CD4-positive, alpha-beta T cell (primary cell): Measurements from ENCODE around the gene COG3. TPM values are rescaled to one million over a fixed set of nuclear protein-coding genes. Genes with fewer than 3 reads are reported as not detected.

Experiments
- ATAC-seq: fragments of 200-7000 bp; cut with Tn5 transposase; one replicate; pipeline ENCODE4 v1.10.0; 2022; ENCODE audit warnings: mild to moderate bottlenecking; ENCODE audit not compliant: poor library complexity
- CTCF ChIA-PET: fragments of 350-600 bp; sonication (Branson Sonifier 250); formaldehyde crosslinking; loops from one replicate; lab custom pipeline; 2021; ENCODE audit warnings: antibody characterized with exemption, inconsistent platforms; lab: Charles Lee
- POLR2A ChIA-PET: fragments of 350-600 bp; sonication (Branson Sonifier 250); formaldehyde crosslinking; loops from one replicate; lab custom pipeline; 2021; ENCODE audit warnings: antibody characterized with exemption, inconsistent platforms; lab: Charles Lee
- DNase-seq, 14 experiments: peaks; one replicate each; pipeline ENCODE4 v3.0.0-alpha.2; 2013 to 2020; ENCODE audit warnings: mixed read lengths in 2 of 14
- H3K27ac ChIP-seq, 2 donors: one replicate each; pipeline versions ENCODE4 v1.5.1 to v1.7.0; 2013; ENCODE audit warnings: low read length in 2 of 2, low read depth in 1 of 2, mild to moderate bottlenecking in 1 of 2
- H3K27me3 ChIP-seq, 2 experiments: 1 replicate in 1 of 2; 2 replicates in 1 of 2; pipeline versions ENCODE4 v1.6.1 to v1.7.0; 2013; ENCODE audit warnings: low read length in 2 of 2, control low read depth in 1 of 2, mild to moderate bottlenecking in 1 of 2, moderate library complexity in 1 of 2; ENCODE audit not compliant: insufficient read depth in 2 of 2, control insufficient read depth in 1 of 2
- H3K36me3 ChIP-seq: one replicate; pipeline ENCODE4 v1.6.1; 2013; ENCODE audit warnings: low read length, control low read depth; ENCODE audit not compliant: insufficient read depth
- H3K4me1 ChIP-seq: one replicate; pipeline ENCODE4 v1.6.1; 2013; ENCODE audit warnings: low read length, control low read depth; ENCODE audit not compliant: insufficient read depth
- H3K4me3 ChIP-seq: one replicate; pipeline ENCODE4 v1.5.1; 2013; ENCODE audit warnings: mild to moderate bottlenecking, low read length, moderate library complexity
- H3K9me3 ChIP-seq, 2 experiments: 1 replicate in 1 of 2; 2 replicates in 1 of 2; pipeline versions ENCODE4 v1.6.1 to v1.7.0; 2013; ENCODE audit warnings: low read length in 2 of 2, mild to moderate bottlenecking in 2 of 2, control low read depth in 1 of 2, moderate library complexity in 1 of 2; ENCODE audit not compliant: control insufficient read depth in 1 of 2, insufficient read depth in 1 of 2
- H3K27ac Mint-ChIP-seq: one replicate; pipeline ENCODE4 v1.8.0; 2020; ENCODE audit warnings: mixed read lengths
- H3K27me3 Mint-ChIP-seq: one replicate; pipeline ENCODE4 v1.8.0; 2021; ENCODE audit warnings: mixed read lengths
- H3K36me3 Mint-ChIP-seq: one replicate; pipeline ENCODE4 v1.8.0; 2021; ENCODE audit warnings: low read depth, mixed read lengths
- H3K4me1 Mint-ChIP-seq: one replicate; pipeline ENCODE4 v1.8.0; 2021; ENCODE audit warnings: low read depth, mixed read lengths
- H3K4me3 Mint-ChIP-seq: one replicate; pipeline ENCODE4 v1.8.0; 2020; ENCODE audit warnings: mild to moderate bottlenecking, mixed read lengths
- H3K9me3 Mint-ChIP-seq: one replicate; pipeline ENCODE4 v1.8.0; 2020; ENCODE audit warnings: mixed read lengths
- intact Hi-C, 2 experiments: fragments of 100-400 bp; cut with DNase I in 1 of 2; cut with micrococcal nuclease in 1 of 2; formaldehyde crosslinking; loops; one replicate each; pipeline versions ENCODE4 v1.15.1 to v1.9.0; 2023 to 2025; cut with DNase I, micrococcal nuclease
- total RNA-seq, 174 experiments: library from RNA in 2 of 174; stranded (reverse) in 2 of 174; gene quantifications; one replicate each; pipeline ENCODE4 v1.2.3 and lab custom pipeline; 2021 to 2026
- TF ChIP-seq, protein P1 (sequence below): fragments of 200-600 bp; IDR thresholded peaks from one replicate; pipeline ENCODE4 v1.8.0; 2022; ENCODE audit warnings: antibody characterized with exemption, mild to moderate bottlenecking

The COG3 gene
- total RNA-seq, 2 experiments from 2014 or later = 52.8 to 57.0 TPM

DNA sequence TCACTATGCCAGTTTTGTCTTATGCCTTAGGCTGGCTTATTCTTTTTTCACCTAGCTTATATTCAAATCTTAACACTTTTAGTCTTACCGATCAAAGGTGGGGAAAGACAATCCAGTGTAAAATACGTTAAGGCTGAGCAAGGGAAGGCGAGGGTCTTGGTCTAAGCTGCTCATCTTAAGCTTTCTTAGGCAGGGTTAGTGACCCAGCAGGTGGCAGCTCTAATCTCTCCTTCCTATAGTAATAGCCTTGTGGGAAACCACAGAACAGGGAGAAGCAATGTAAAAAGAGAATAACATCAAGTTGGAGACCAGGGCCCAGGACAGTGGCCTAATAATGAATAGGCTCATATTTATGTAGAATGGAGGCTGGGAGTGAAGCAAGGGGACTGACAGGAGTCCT lies 45.9 kb downstream of the COG3 start:
- TF ChIP-seq, protein P1, sequence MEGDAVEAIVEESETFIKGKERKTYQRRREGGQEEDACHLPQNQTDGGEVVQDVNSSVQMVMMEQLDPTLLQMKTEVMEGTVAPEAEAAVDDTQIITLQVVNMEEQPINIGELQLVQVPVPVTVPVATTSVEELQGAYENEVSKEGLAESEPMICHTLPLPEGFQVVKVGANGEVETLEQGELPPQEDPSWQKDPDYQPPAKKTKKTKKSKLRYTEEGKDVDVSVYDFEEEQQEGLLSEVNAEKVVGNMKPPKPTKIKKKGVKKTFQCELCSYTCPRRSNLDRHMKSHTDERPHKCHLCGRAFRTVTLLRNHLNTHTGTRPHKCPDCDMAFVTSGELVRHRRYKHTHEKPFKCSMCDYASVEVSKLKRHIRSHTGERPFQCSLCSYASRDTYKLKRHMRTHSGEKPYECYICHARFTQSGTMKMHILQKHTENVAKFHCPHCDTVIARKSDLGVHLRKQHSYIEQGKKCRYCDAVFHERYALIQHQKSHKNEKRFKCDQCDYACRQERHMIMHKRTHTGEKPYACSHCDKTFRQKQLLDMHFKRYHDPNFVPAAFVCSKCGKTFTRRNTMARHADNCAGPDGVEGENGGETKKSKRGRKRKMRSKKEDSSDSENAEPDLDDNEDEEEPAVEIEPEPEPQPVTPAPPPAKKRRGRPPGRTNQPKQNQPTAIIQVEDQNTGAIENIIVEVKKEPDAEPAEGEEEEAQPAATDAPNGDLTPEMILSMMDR = no peak
- H3K36me3 ChIP-seq = peaks cover 79% of the 10 kb centered on the region
- intact Hi-C loops = loop anchor here (1.0 to 5.0 kb wide), 5 partner anchors 464 to 812 kb away; no protein-coding TSS in a partner anchor
- no peaks in the 10 kb centered on the region for H3K4me1 ChIP-seq
- H3K4me3 ChIP-seq = no peak overlapping the region
- Mint-ChIP-seq H3K27ac (peak overlapping the region; percentile 15), H3K4me3 (no peak overlapping the region), H3K9me3 (no peaks in the 10 kb centered on the region), H3K36me3 (peaks cover 83% of the 10 kb centered on the region), H3K27me3 (no peaks in the 10 kb centered on the region), H3K4me1 (peaks cover 16% of the 10 kb centered on the region)
- CTCF ChIA-PET = no interaction called here
- no peak for DNase-seq
- ATAC-seq = no peak
- H3K27me3 ChIP-seq = no peaks in the 10 kb centered on the region
- POLR2A ChIA-PET = no interaction called here
- no peak overlapping the region for H3K27ac ChIP-seq
- no peaks in the 10 kb centered on the region for H3K9me3 ChIP-seq

DNA sequence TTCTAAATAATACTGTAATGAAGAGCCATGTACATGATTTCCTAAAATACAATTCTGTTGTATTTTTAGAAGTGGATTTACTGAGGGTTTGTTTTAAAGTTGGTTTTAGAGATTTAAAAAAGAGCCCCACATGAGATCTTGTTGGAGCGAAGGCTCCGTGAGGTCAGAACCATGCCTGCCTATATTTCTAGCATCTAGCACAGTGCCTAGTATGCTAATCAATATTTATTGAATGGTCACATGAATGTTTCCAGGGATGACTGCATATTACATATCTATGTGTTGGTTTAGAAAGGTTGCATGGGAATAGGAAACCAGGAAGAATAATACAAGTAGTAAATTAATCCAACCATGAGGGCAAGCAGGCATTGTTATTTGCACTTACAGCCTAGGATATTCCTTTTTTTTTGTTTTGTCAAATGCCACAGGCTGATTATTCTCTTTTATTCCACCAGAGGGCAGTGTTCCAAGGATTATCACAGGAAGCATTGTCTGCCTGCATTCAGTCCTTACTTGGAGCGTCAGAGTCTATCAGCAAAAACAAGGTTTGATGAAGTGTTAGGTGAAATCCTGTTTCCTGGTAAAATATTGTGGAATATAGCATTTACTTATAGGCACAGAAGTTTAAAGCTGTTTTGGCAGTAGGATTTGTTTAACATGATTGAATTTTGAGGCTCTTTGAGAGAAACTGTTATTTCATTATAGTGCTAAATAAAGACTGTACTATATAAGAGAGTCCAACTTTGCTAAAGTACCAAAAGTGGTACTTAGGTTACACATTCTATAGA lies 46.8 kb downstream of the COG3 start:
- no peaks in the 10 kb centered on the region for H3K9me3 Mint-ChIP-seq
- H3K27ac Mint-ChIP-seq = peak overlapping the region; percentile 32
- ChIA-PET POLR2A (interaction anchor here (0.7 kb wide), 1 partner anchor 548 kb away, joined by 3 read pairs; no protein-coding TSS in a partner anchor), CTCF (no interaction called here)
- Histone ChIP-seq H3K36me3 (peaks cover 81% of the 10 kb centered on the region), H3K4me3 (no peak overlapping the region), H3K27me3 (no peaks in the 10 kb centered on the region), H3K9me3 (no peaks in the 10 kb centered on the region), H3K4me1 (no peaks in the 10 kb centered on the region), H3K27ac (no peak overlapping the region)
- H3K4me1 Mint-ChIP-seq = peaks cover 16% of the 10 kb centered on the region
- DNase-seq (peak in 8 of 14 experiments; percentile 2 to 83 (median 31)), ATAC-seq (peak; percentile 91)
- H3K4me3 Mint-ChIP-seq = no peak overlapping the region
- intact Hi-C loops = loop anchor here (1.0 to 5.0 kb wide), 5 partner anchors 465 to 811 kb away; no protein-coding TSS in a partner anchor
- H3K27me3 Mint-ChIP-seq = no peaks in the 10 kb centered on the region
- TF ChIP-seq, protein P1 = peak; percentile 92
- peaks cover 83% of the 10 kb centered on the region for H3K36me3 Mint-ChIP-seq

DNA sequence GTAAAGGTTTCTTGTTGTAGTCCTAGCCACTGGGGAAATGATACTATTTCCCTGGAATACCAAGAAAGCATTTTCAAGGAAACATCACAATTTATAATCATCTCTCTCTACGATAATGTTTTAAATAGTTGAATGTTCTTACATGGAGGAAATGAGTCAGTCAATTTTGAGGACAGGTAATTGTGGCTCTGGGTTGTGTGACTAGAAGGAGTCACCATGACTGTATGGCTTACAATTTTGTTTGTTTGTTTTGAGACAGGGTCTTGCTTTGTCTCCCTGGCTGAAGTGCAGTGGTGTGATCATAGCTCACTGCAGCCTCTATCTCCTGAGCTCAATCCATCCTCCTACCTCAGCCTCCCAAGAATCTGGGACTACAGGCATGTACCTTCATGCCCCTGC lies 47.4 kb downstream of the COG3 start:
- CTCF ChIA-PET = no interaction called here
- peaks cover 83% of the 10 kb centered on the region for H3K36me3 Mint-ChIP-seq
- TF ChIP-seq, protein P1 = no peak
- no peaks in the 10 kb centered on the region for H3K27me3 ChIP-seq
- no peak overlapping the region for H3K27ac ChIP-seq
- peaks cover 16% of the 10 kb centered on the region for H3K4me1 Mint-ChIP-seq
- intact Hi-C loops = loop anchor here in 1 of 2 experiments (5.0 kb wide), 1 partner anchor 615 kb away; no protein-coding TSS in a partner anchor
- POLR2A ChIA-PET = no interaction called here
- no peaks in the 10 kb centered on the region for H3K27me3 Mint-ChIP-seq
- H3K4me3 Mint-ChIP-seq = no peak overlapping the region
- no peak overlapping the region for H3K4me3 ChIP-seq
- H3K27ac Mint-ChIP-seq = peak overlapping the region; percentile 32
- H3K9me3 ChIP-seq = no peaks in the 10 kb centered on the region
- H3K4me1 ChIP-seq = no peaks in the 10 kb centered on the region
- DNase-seq = no peak
- H3K36me3 ChIP-seq = peaks cover 81% of the 10 kb centered on the region
- H3K9me3 Mint-ChIP-seq = no peaks in the 10 kb centered on the region
- no peak for ATAC-seq
